ENCODE measurements around the gene SRSF6. TPM values are rescaled to one million over a fixed set of nuclear protein-coding genes. Genes with fewer than 3 reads are reported as not detected.

The SRSF6 gene
- total RNA-seq, 2 experiments from 2014 or later: 106 to 109 TPM

GRCh38 chr20:43508604-43509040 lies 50.9 kb downstream of the SRSF6 start:
- Mint-ChIP-seq H3K27ac (no peak overlapping the region), H3K27me3 (peaks cover 37% of the 10 kb centered on the region), H3K9me3 (no peaks in the 10 kb centered on the region), H3K4me3 (peak overlapping the region; percentile 17), H3K4me1 (peaks cover 6% of the 10 kb centered on the region), H3K36me3 (ENCODE audit: low read depth) (no peaks in the 10 kb centered on the region)
- DNase-seq: no peak
- ChIA-PET POLR2A (interaction anchor here (1.3 kb wide), 1 partner anchor 51 kb away, joined by 4 read pairs; no protein-coding TSS in a partner anchor), CTCF (no interaction called here)

DNA sequence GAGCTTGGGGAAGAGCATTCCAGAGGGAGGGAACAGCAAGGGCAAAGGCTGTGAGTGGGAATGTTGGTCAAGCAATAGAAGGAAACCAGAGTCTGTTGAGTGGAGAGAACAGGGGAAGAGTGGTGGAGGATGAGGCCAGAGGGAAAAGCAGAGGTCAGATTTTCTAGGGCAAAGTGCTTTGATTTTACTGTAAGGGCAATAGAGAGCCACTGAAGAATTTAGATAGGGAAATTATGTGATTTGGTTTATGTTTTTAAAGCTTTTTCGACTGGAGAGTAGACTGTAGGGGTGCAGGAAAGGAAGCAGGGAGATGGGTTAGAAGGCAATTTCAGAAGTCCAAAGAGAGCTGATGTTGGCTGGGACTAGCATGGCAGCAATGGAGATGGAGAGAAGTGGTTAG lies 54.2 kb downstream of the SRSF6 start:
- no peak for DNase-seq
- no peak overlapping the region for H3K27ac Mint-ChIP-seq
- H3K36me3 Mint-ChIP-seq (ENCODE audit: low read depth): no peaks in the 10 kb centered on the region
- no peak overlapping the region for H3K4me3 Mint-ChIP-seq
- POLR2A ChIA-PET: interaction anchor here (1.0 kb wide), 1 partner anchor 55 kb away, joined by 3 read pairs; no protein-coding TSS in a partner anchor
- H3K4me1 Mint-ChIP-seq: peaks cover 15% of the 10 kb centered on the region
- CTCF ChIA-PET: no interaction called here
- no peaks in the 10 kb centered on the region for H3K9me3 Mint-ChIP-seq
- H3K27me3 Mint-ChIP-seq: peaks cover 15% of the 10 kb centered on the region

GRCh38 chr20:43513372-43513930 lies 55.8 kb downstream of the SRSF6 start:
- Mint-ChIP-seq H3K9me3 (no peaks in the 10 kb centered on the region), H3K4me3 (peak overlapping the region; percentile 92), H3K4me1 (peaks cover 13% of the 10 kb centered on the region), H3K27me3 (peaks cover 8% of the 10 kb centered on the region), H3K27ac (no peak overlapping the region), H3K36me3 (ENCODE audit: low read depth) (no peaks in the 10 kb centered on the region)
- no peak for DNase-seq
- POLR2A ChIA-PET: interaction anchor here (1.0 to 3.0 kb wide), 2 partner anchors 21 to 56 kb away, joined by 3 to 31 read pairs; partner anchors contain the start of gene SRSF6
- CTCF ChIA-PET: interaction anchor here (1.7 kb wide), 1 partner anchor 56 kb away, joined by 7 read pairs; the partner anchor contains the start of gene SRSF6

Other genes starting within 250 kb of the SRSF6 start
- gene L3MBTL1, start 49.8 kb downstream of the SRSF6 start, total RNA-seq: 1 to 10 TPM; 7.3 to 7.4 TPM
- gene SGK2, start 101.1 kb downstream of the SRSF6 start, total RNA-seq: under 1 TPM in 1 of 2 experiments, not detected in 1; 0.53 TPM
- gene IFT52, start 133.0 kb downstream of the SRSF6 start, total RNA-seq: 10 to 100 TPM; 13.3 to 15.0 TPM
- gene MYBL2, start 209.2 kb downstream of the SRSF6 start, total RNA-seq: 10 to 100 TPM; 73.5 to 76.6 TPM